Prostate gland (tissue), 2 donors: Measurements from ENCODE around the gene ACAD10. TPM values are rescaled to one million over a fixed set of nuclear protein-coding genes. Genes with fewer than 3 reads are reported as not detected.
A peak's percentile ranks its signal among the peaks of the same experiment; 100 is the strongest.

ENCODE experiments used
- DNase-seq: peaks from one replicate; pipeline ENCODE4 v3.0.0-alpha.2; 2019; ENCODE audit warnings: low spot score
- H3K27ac ChIP-seq, 2 donors: fragments of 200-600 bp; sonication (generic); 2 replicates each; pipeline ENCODE4 v1.5.1; 2017 to 2019
- H3K27me3 ChIP-seq: fragments of 200-600 bp; sonication (generic); replicated peaks from 2 replicates; pipeline ENCODE4 v1.5.1; 2019; ENCODE audit not compliant: insufficient read depth
- H3K36me3 ChIP-seq, 2 donors: fragments of 200-600 bp; sonication (generic); 1 replicate in 1 of 2; 2 replicates in 1 of 2; pipeline versions ENCODE4 v1.5.1 to v1.8.1; 2017 to 2019
- H3K4me1 ChIP-seq: fragments of 200-600 bp; sonication (generic); replicated peaks from 2 replicates; pipeline ENCODE4 v1.5.1; 2019
- H3K4me3 ChIP-seq, 2 donors: fragments of 200-600 bp; sonication (generic); 2 replicates each; pipeline ENCODE4 v1.5.1; 2017 to 2019
- H3K9me3 ChIP-seq: fragments of 200-600 bp; sonication (generic); 2 replicates; pipeline ENCODE4 v1.5.1; 2017
- POLR2A ChIP-seq: fragments of 450-650 bp; IDR thresholded peaks from one replicate; pipeline ENCODE4 v1.6.1; 2016; ENCODE audit warnings: antibody characterized with exemption, mild to moderate bottlenecking
- POLR2AphosphoS5 ChIP-seq: sonication (generic); formaldehyde crosslinking; IDR thresholded peaks from one replicate; pipeline ENCODE4 v1.6.1; 2017; ENCODE audit warnings: antibody characterized with exemption
- WGBS: methylation state at CpG from one replicate; pipeline ENCODE4 v1.1.5; 2018; 5-methylcytosine and 5-hydroxymethylcytosine counted together
- intact Hi-C: fragments of 100-400 bp; cut with DNase I; formaldehyde crosslinking; loops from one replicate; pipeline ENCODE4 v1.14.2; 2022
- total RNA-seq, 2 donors: library from RNA; depleted of rRNA; stranded (reverse); fragments of >200 nt; gene quantifications; one replicate each; pipeline ENCODE4 v1.1.0, GENCODE V29; 2016
- TF ChIP-seq, protein P1 (sequence below), 4 experiments: fragments of 200-600 bp in 2 of 4; fragments of 450-650 bp in 2 of 4; sonication (generic) in 2 of 4; IDR thresholded peaks; 1 replicate in 3 of 4; 2 replicates in 1 of 4; pipeline ENCODE4 v1.5.1; 2016 to 2019; ENCODE audit warnings: antibody characterized with exemption in 4 of 4, mild to moderate bottlenecking in 2 of 4, moderate library complexity in 2 of 4

ACAD10 gene
- total RNA-seq: 10 to 100 TPM; 36.8 to 37.5 TPM

DNA sequence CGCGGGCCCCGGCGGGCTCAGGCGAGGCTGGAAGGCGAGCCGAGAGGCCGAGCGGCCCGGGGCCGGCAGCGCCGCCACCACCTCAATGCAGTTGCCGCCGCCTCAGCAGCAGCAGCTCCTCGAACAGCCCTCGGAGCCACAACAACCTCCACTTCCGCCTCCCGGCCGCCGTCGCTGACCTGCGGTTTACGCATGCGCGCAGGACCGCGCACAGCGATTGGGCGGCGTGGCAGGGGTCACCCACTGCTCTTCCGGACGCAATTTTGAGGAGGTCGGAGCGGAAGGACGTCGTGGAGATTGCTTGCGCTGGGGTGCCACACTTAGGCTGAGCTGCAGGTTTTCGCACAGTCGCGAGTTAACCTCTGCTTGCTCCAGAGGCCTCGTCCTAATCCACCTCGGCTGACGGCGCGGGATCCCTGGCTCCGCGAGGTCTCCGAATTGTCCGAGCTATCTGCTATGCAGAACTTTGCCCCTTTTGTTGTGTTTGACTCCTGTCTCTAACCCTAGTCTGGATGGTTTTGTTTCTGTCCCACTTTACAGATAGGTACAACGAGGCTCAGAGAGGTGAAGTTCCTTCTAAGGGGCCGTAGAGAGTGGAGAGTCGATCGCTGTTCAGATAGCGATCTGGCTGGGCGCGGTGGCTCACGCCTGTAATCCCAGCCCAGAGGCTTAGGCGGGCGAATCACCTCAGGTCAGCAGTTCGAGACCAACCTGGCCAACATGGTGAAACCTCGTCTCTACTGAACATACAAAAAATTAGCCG is at the start of gene ACAD10, which contains the start of gene BRAP:
TSS of gene ACAD10 (plus strand) at position 243 of the 763 bp plus-strand sequence. CDS start 6,657 bp downstream, outside the sequence.
TSS of gene BRAP (minus strand) at position 146 of the 763 bp plus-strand sequence. CDS start 164 bp downstream, outside the sequence.
- H3K27ac ChIP-seq: peak within 1 kb of the TSS; percentile 81 to 83
- TF ChIP-seq POLR2A (peak; percentile 67), POLR2AphosphoS5 (peak; percentile 99)
- TF ChIP-seq, protein P1, sequence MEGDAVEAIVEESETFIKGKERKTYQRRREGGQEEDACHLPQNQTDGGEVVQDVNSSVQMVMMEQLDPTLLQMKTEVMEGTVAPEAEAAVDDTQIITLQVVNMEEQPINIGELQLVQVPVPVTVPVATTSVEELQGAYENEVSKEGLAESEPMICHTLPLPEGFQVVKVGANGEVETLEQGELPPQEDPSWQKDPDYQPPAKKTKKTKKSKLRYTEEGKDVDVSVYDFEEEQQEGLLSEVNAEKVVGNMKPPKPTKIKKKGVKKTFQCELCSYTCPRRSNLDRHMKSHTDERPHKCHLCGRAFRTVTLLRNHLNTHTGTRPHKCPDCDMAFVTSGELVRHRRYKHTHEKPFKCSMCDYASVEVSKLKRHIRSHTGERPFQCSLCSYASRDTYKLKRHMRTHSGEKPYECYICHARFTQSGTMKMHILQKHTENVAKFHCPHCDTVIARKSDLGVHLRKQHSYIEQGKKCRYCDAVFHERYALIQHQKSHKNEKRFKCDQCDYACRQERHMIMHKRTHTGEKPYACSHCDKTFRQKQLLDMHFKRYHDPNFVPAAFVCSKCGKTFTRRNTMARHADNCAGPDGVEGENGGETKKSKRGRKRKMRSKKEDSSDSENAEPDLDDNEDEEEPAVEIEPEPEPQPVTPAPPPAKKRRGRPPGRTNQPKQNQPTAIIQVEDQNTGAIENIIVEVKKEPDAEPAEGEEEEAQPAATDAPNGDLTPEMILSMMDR (IDR thresholded peaks at IDR 0.05): peak in 1 of 4 experiments; percentile 20
- H3K36me3 ChIP-seq: peaks cover 0 to 3% of the 10 kb centered on the region in 2 donors
- intact Hi-C loops: no loop called here
- no peaks in the 10 kb centered on the region for H3K4me1 ChIP-seq
- no peaks in the 10 kb centered on the region for H3K9me3 ChIP-seq
- H3K4me3 ChIP-seq: peak within 1 kb of the TSS; percentile 97 to 99
- DNase-seq: peak; percentile 90
- H3K27me3 ChIP-seq: no peaks in the 10 kb centered on the region
- WGBS: under 1% methylated on average over 63 of the region's 63 CpGs

DNA sequence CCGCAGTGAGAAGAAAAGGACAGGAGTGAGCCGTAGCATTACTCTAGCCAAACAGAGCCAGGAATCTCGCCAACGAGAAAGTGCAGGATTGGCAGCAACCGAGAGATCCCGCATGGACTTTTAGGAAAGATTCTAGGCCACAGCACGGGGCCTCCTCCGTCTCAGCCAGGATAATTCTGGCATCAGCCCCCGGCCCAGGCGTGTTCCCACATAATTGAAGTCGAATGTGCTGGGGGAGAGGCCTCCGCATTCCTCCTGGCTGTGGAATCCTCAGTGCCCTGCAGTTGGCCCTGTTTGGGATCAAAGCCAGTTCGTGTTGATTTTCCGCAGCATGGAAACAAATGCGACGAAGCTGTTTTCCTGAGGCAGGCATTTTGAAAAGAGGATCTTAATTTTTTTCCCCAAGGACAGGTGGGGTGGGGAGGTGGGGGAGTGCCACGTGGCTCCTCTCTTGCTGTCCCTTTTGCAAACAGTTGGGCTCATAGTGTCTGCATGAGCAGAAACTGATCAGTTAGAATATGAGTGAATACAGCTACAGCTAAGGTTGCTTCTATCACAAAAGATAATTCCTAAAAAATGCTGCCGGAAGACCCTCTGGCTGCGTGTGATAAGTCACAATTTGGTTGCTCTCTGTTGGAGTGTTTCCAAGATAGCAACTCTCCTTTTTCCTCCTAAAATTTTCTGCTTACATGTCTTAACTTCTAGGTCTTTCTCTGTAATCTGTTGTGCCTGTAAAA is 49.5 kb upstream of the ACAD10 start:
- DNase-seq: peak; percentile 40
- Histone ChIP-seq H3K36me3 (no peaks in the 10 kb centered on the region), H3K4me1 (peaks cover 6% of the 10 kb centered on the region), H3K4me3 (no peak overlapping the region), H3K9me3 (no peaks in the 10 kb centered on the region), H3K27me3 (no peaks in the 10 kb centered on the region), H3K27ac (peak overlapping the region; percentile 57 to 61)
- TF ChIP-seq POLR2AphosphoS5 (peak; percentile 55), POLR2A (no peak)
- TF ChIP-seq, protein P1 (IDR thresholded peaks at IDR 0.05): peak in 1 of 4 experiments; percentile 4
- 21% methylated on average over 19 of the region's 19 CpGs for WGBS
- intact Hi-C loops: no loop called here

DNA sequence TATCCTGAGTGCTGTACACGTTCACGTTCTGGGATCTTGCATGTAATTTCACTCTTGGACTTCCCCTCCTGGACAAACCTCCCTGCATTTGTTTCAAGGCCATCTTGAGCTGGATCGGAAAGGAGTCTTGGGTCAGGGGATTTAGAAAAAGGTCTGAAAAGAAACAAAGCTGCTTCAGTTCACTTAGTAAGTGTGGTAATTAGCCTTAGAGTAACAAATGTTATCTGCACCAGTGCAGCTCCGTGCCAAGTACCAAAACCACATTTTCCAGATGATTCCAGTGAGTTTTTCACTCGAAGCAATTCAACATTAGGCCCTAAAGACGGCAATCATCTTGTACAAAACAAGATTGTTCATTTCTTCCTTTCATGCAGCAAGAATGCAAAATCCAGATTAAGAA is 47.3 kb upstream of the ACAD10 start:
- WGBS: 80% methylated on average over 6 of the region's 6 CpGs
- no peaks in the 10 kb centered on the region for H3K27me3 ChIP-seq
- no peaks in the 10 kb centered on the region for H3K9me3 ChIP-seq
- H3K27ac ChIP-seq: no peak overlapping the region
- peaks cover 6% of the 10 kb centered on the region for H3K4me1 ChIP-seq
- TF ChIP-seq POLR2AphosphoS5 (no peak), POLR2A (no peak)
- TF ChIP-seq, protein P1 (IDR thresholded peaks at IDR 0.05): no peak
- intact Hi-C loops: no loop called here
- no peaks in the 10 kb centered on the region for H3K36me3 ChIP-seq
- DNase-seq: no peak
- no peak overlapping the region for H3K4me3 ChIP-seq

- no peaks in the 10 kb centered on the region for H3K27me3 ChIP-seq
- no peak overlapping the region for H3K27ac ChIP-seq
- TF ChIP-seq, protein P1 (IDR thresholded peaks at IDR 0.05): no peak
- TF ChIP-seq POLR2AphosphoS5 (no peak), POLR2A (no peak)
- 81% methylated on average over 5 of the region's 5 CpGs for WGBS
- no peak for DNase-seq
- intact Hi-C loops: loop anchor here (5.0 kb wide), 1 partner anchor 43 kb away; the partner anchor contains the start of gene ATXN2
- no peaks in the 10 kb centered on the region for H3K9me3 ChIP-seq
- H3K4me1 ChIP-seq: peaks cover 12% of the 10 kb centered on the region
- no peaks in the 10 kb centered on the region for H3K36me3 ChIP-seq
- no peak overlapping the region for H3K4me3 ChIP-seq
These were observed 45.3 kb upstream of the ACAD10 start for GRCh38 chr12:111640506-111640905.
